Retinal pigment epithelial cell (primary cell): Measurements from ENCODE around the gene ZNF830.

Experiments used
- DNase-seq: peaks from one replicate; pipeline ENCODE4 v3.0.0-alpha.2; 2010; ENCODE audit warnings: low read depth
- H3K4me3 ChIP-seq: 2 replicates; pipeline ENCODE4 v1.5.1; 2011; ENCODE audit warnings: mild to moderate bottlenecking, low read length, control low read depth, moderate library complexity
- CTCF ChIP-seq: conservative IDR thresholded peaks from 2 replicates; pipeline ENCODE4 v1.5.1; 2011; ENCODE audit warnings: low read depth, low read length, control low read depth, inconsistent platforms

The ZNF830 gene

GRCh38 chr17:35001549-35001948, 40.2 kb downstream of the ZNF830 start:
- no peak for TF ChIP-seq CTCF
- no peak for DNase-seq
- H3K4me3 ChIP-seq: no peak overlapping the region

GRCh38 chr17:35002876-35003551, 41.7 kb downstream of the ZNF830 start:
- no peak for DNase-seq
- H3K4me3 ChIP-seq: no peak overlapping the region
- no peak for TF ChIP-seq CTCF

- DNase-seq: no peak
- H3K4me3 ChIP-seq: no peak overlapping the region
- TF ChIP-seq CTCF: no peak
These were observed 42.4 kb downstream of the ZNF830 start for GRCh38 chr17:35003778-35004177.

- DNase-seq: no peak
- no peak for TF ChIP-seq CTCF
- H3K4me3 ChIP-seq: no peak overlapping the region
These were observed 45.0 kb downstream of the ZNF830 start for GRCh38 chr17:35006345-35006744.

- no peak overlapping the region for H3K4me3 ChIP-seq
- TF ChIP-seq CTCF: no peak
- DNase-seq: no peak
These were observed 45.6 kb downstream of the ZNF830 start for GRCh38 chr17:35006961-35007360.

GRCh38 chr17:35010093-35010492, 48.8 kb downstream of the ZNF830 start:
- no peak overlapping the region for H3K4me3 ChIP-seq
- DNase-seq: no peak
- TF ChIP-seq CTCF: no peak

- no peak for TF ChIP-seq CTCF
- no peak overlapping the region for H3K4me3 ChIP-seq
- no peak for DNase-seq
These were observed 50.4 kb downstream of the ZNF830 start for GRCh38 chr17:35011671-35012216.
